ENCODE results near the gene MSH5. TPM values are rescaled to one million over a fixed set of nuclear protein-coding genes. Genes with fewer than 3 reads are reported as not detected.
"Not testable (repeated sequence)": the region's sequence is repeated elsewhere in the genome, so short reads cannot be mapped to it uniquely, and the experiment has no call there.

MSH5 gene
- total RNA-seq, 1 experiment from 2014 or later: 7.1 TPM

- DNase-seq (ENCODE audit: low spot score): peak; percentile 60
- in situ Hi-C loops (cut with HindIII; ENCODE audit: low sequenced_read_pairs): no loop called here
These were observed 51.7 kb downstream of the MSH5 start for GRCh38 chr6:31791324-31792089.

- no peak for DNase-seq (ENCODE audit: low spot score)
- in situ Hi-C loops (cut with HindIII; ENCODE audit: low sequenced_read_pairs): no loop called here
These were observed 52.2 kb downstream of the MSH5 start for GRCh38 chr6:31792090-31792374.

- no peak for DNase-seq (ENCODE audit: low spot score)
- in situ Hi-C loops (cut with HindIII; ENCODE audit: low sequenced_read_pairs): no loop called here
These were observed 53.0 kb downstream of the MSH5 start for GRCh38 chr6:31792761-31793171.

- in situ Hi-C loops (cut with HindIII; ENCODE audit: low sequenced_read_pairs); DNase-seq (ENCODE audit: low spot score): not testable (repeated sequence)
These were observed 54.1 kb downstream of the MSH5 start for GRCh38 chr6:31793927-31794245.

GRCh38 chr6:31794294-31794865 is 54.6 kb downstream of the MSH5 start:
- no peak for DNase-seq (ENCODE audit: low spot score)
- in situ Hi-C loops (cut with HindIII; ENCODE audit: low sequenced_read_pairs): no loop called here

- DNase-seq (ENCODE audit: low spot score): no peak
- in situ Hi-C loops (cut with HindIII; ENCODE audit: low sequenced_read_pairs): no loop called here
These were observed 55.2 kb downstream of the MSH5 start for GRCh38 chr6:31794866-31795615.

- in situ Hi-C loops (cut with HindIII; ENCODE audit: low sequenced_read_pairs): no loop called here
- peak; percentile 85 for DNase-seq (ENCODE audit: low spot score)
These were observed 56.0 kb downstream of the MSH5 start, which contains the start of gene VARS1 for GRCh38 chr6:31795616-31796298. TSS of gene VARS1 (minus strand) at chr6:31795752. CDS start at chr6:31795217, 535 bp downstream.

- no peak for DNase-seq (ENCODE audit: low spot score)
- in situ Hi-C loops (cut with HindIII; ENCODE audit: low sequenced_read_pairs): no loop called here
These were observed 57.2 kb downstream of the MSH5 start for GRCh38 chr6:31796993-31797385.

- in situ Hi-C loops (cut with HindIII; ENCODE audit: low sequenced_read_pairs): no loop called here
- no peak for DNase-seq (ENCODE audit: low spot score)
These were observed 57.8 kb downstream of the MSH5 start for GRCh38 chr6:31797588-31797987.

- in situ Hi-C loops (cut with HindIII; ENCODE audit: low sequenced_read_pairs): no loop called here
- no peak for DNase-seq (ENCODE audit: low spot score)
These were observed 60.0 kb downstream of the MSH5 start for GRCh38 chr6:31799781-31800180.

GRCh38 chr6:31801031-31801927 is 61.5 kb downstream of the MSH5 start:
- DNase-seq (ENCODE audit: low spot score); in situ Hi-C loops (cut with HindIII; ENCODE audit: low sequenced_read_pairs): not testable (repeated sequence)

- DNase-seq (ENCODE audit: low spot score): no peak
- in situ Hi-C loops (cut with HindIII; ENCODE audit: low sequenced_read_pairs): no loop called here
These were observed 66.2 kb downstream of the MSH5 start for GRCh38 chr6:31805939-31806469.

GRCh38 chr6:31806470-31807272 is 66.9 kb downstream of the MSH5 start, which contains the start of gene LSM2:
TSS of gene LSM2 (minus strand) at chr6:31806966. CDS start at chr6:31806757, 209 bp downstream.
- in situ Hi-C loops (cut with HindIII; ENCODE audit: low sequenced_read_pairs): no loop called here
- peak; percentile 97 for DNase-seq (ENCODE audit: low spot score)

- in situ Hi-C loops (cut with HindIII; ENCODE audit: low sequenced_read_pairs); DNase-seq (ENCODE audit: low spot score): not testable (repeated sequence)
These were observed 68.8 kb downstream of the MSH5 start for GRCh38 chr6:31808599-31808998.

GRCh38 chr6:31811645-31812044 is 71.8 kb downstream of the MSH5 start:
- in situ Hi-C loops (cut with HindIII; ENCODE audit: low sequenced_read_pairs): no loop called here
- DNase-seq (ENCODE audit: low spot score): no peak

Data from G401 (cell line).